Pancreas (tissue), 10 donors: Measurements from ENCODE around the gene CYB5R4. TPM values are rescaled to one million over a fixed set of nuclear protein-coding genes. Genes with fewer than 3 reads are reported as not detected.
"Not testable (repeated sequence)": the region's sequence is repeated elsewhere in the genome, so short reads cannot be mapped to it uniquely, and the experiment has no call there.

Experiments used
- ATAC-seq, 4 donors: fragments of 200-7000 bp; cut with Tn5 transposase; one replicate each; pipeline versions ENCODE4 v1.8.0 to v1.9.1; 2020; ENCODE audit warnings: mild to moderate bottlenecking in 4 of 4, moderate library complexity in 4 of 4
- DNase-seq, 6 donors: peaks; one replicate each; pipeline ENCODE4 v3.0.0-alpha.2; 2020
- FAIRE-seq: peaks from 2 replicates; lab custom pipeline; 2012; peaks lifted over from hg19 to GRCh38; lab: Jason Lieb, UNC
- H3K27ac ChIP-seq, 4 donors: fragments of 200-600 bp; sonication (generic); 1 replicate in 3 of 4; 2 replicates in 1 of 4; pipeline versions ENCODE4 v1.5.0 to v1.8.0; 2020
- H3K27me3 ChIP-seq, 4 donors: fragments of 200-600 bp; one replicate each; pipeline ENCODE4 v1.8.0; 2021
- H3K36me3 ChIP-seq, 3 donors: fragments of 200-600 bp; sonication (generic) in 1 of 3; one replicate each; pipeline versions ENCODE4 v1.5.0 to v1.8.0; 2020 to 2021
- H3K4me1 ChIP-seq, 3 donors: fragments of 200-600 bp; one replicate each; pipeline ENCODE4 v1.8.0; 2021
- H3K4me3 ChIP-seq, 4 donors: fragments of 200-600 bp; sonication (generic) in 2 of 4; one replicate each; pipeline versions ENCODE4 v1.5.0 to v1.8.0; 2020 to 2021
- H3K9me3 ChIP-seq, 4 donors: fragments of 200-600 bp; one replicate each; pipeline ENCODE4 v1.8.0; 2021
- CTCF ChIP-seq, 4 donors: fragments of 200-600 bp; sonication (generic) in 3 of 4; IDR thresholded peaks; one replicate each; pipeline versions ENCODE4 v1.5.0 to v1.8.0; 2021; ENCODE audit warnings: antibody characterized with exemption in 4 of 4
- WGBS, 2 donors: extraction: QIAGEN DNeasy Blood & Tissue Kit; methylation state at CpG; one replicate each; pipeline ENCODE4 v1.1.7; 2013; 5-methylcytosine and 5-hydroxymethylcytosine counted together
- intact Hi-C, 3 donors: fragments of 100-400 bp; cut with DNase I; formaldehyde crosslinking; loops; one replicate each; pipeline versions ENCODE4 v1.11.1 to v1.14.2; 2022
- polyA plus RNA-seq, 2 donors: library from polyadenylated mRNA; stranded (reverse); fragments of 200-250 nt; gene quantifications; one replicate each; pipeline ENCODE4 v1.2.3, GENCODE V29; 2013
- total RNA-seq, 6 donors: library from RNA; stranded (reverse); fragmentation: NEBNext Ultra II Directional in 4 of 6; extraction: Animal tissue kit (Norgen Biotek cat#: 25700) in 4 of 6; gene quantifications; one replicate each; pipeline versions ENCODE4 v1.2.1 to v1.2.4, GENCODE V29; 2021 to 2023
- donor health status: healthy with polysubstance abuse.
- donor health status: DM: no; HTN: no; CAD: no; lungs with moderate emphysema.
- donor health status: DM: no; HTN: no; CAD: no.
- donor health status: control.
- donor health status: control.
- donor health status: Bipolar disorder and iron deficiency.
- donor health status: DM: yes; HTN: yes; CAD: no.
- donor health status: DM: no; HTN: no; CAD: no.
- donor health status: DM: no; HTN: no; CAD: no.
- donor health status: DM: yes; HTN: yes; CAD: no.

The CYB5R4 gene
- total and polyA plus RNA-seq, 8 donors = 1.1 to 10.1 (median 5.4) TPM

DNA sequence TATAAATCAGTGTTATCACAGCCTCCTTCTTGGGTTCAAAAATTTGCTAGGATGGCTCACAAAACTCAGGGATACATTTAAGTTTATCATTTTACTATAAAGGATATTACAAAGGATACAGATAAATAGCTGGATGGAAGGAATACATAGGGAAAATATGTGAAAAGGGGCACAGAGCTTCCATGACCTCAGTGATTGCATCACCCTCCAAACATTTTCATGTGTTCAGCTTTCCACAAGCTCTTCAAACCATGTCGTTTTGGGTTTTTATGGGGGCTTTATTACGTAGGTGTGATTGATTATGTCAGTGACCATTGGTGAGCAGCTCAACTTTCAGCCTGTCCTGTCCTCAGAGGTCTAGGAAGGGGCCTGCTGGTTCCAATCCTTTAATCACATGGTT, 68.0 kb downstream of the CYB5R4 start:
- no peaks in the 10 kb centered on the region for H3K36me3 ChIP-seq
- FAIRE-seq (no peak), ATAC-seq (no peak), DNase-seq (no peak)
- no peak for TF ChIP-seq CTCF (IDR thresholded peaks at IDR 0.05)
- no peaks in the 10 kb centered on the region for H3K9me3 ChIP-seq
- H3K27me3 ChIP-seq = no peaks in the 10 kb centered on the region
- H3K27ac ChIP-seq = no peak overlapping the region
- no peak overlapping the region for H3K4me3 ChIP-seq
- WGBS, 2 donors = 65 to 85% methylated on average over 2 of the region's 2 CpGs
- intact Hi-C loops = no loop called here
- no peaks in the 10 kb centered on the region for H3K4me1 ChIP-seq

GRCh38 chr6:83928286-83928685, 68.8 kb downstream of the CYB5R4 start:
- ATAC-seq (no peak), FAIRE-seq (no peak), DNase-seq (no peak)
- intact Hi-C loops = no loop called here
- no peaks in the 10 kb centered on the region for H3K4me1 ChIP-seq
- WGBS, 2 donors = 75 to 97% methylated on average over 1 of the region's 1 CpG
- no peak overlapping the region for H3K4me3 ChIP-seq
- H3K27me3 ChIP-seq = no peaks in the 10 kb centered on the region
- no peak overlapping the region for H3K27ac ChIP-seq
- TF ChIP-seq CTCF (IDR thresholded peaks at IDR 0.05) = no peak
- no peaks in the 10 kb centered on the region for H3K36me3 ChIP-seq
- no peaks in the 10 kb centered on the region for H3K9me3 ChIP-seq

- H3K4me1 ChIP-seq, H3K4me3 ChIP-seq, DNase-seq, ATAC-seq, H3K27ac ChIP-seq, FAIRE-seq, H3K36me3 ChIP-seq, H3K27me3 ChIP-seq, H3K9me3 ChIP-seq, intact Hi-C loops: not testable (repeated sequence)
- 92 to 96% methylated on average over 4 of the region's 4 CpGs for WGBS, 2 donors
Measured at GRCh38 chr6:83946201-83946833, 86.8 kb downstream of the CYB5R4 start.

DNA sequence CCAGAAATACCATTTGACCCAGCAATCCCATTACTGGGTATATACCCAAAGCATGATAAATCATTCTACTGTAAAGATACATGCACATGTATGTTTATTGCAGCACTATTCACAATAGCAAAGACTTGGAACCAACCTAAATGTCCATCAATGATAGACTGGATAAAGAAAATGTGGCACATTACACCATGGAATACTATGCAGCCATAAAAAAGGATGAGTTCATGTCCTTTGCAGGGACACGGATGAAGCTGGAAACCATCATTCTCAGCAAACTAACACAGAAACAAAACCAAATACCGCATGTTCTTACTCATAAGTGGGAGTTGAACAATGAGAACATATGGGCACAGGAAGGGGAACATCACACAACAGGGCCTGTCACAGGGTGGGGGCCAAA, 88.5 kb downstream of the CYB5R4 start:
- FAIRE-seq, H3K36me3 ChIP-seq, H3K4me3 ChIP-seq, DNase-seq, H3K27me3 ChIP-seq, intact Hi-C loops, H3K4me1 ChIP-seq, H3K27ac ChIP-seq, ATAC-seq, H3K9me3 ChIP-seq: not testable (repeated sequence)
- WGBS, 2 donors = 91 to 97% methylated on average over 2 of the region's 2 CpGs

- DNase-seq = no peak
- 74 to 76% methylated on average over 2 of the region's 2 CpGs for WGBS, 2 donors
- Histone ChIP-seq H3K27me3 (no peaks in the 10 kb centered on the region), H3K36me3 (no peaks in the 10 kb centered on the region), H3K27ac (no peak overlapping the region), H3K4me1 (no peaks in the 10 kb centered on the region), H3K4me3 (no peak overlapping the region), H3K9me3 (no peaks in the 10 kb centered on the region)
- intact Hi-C loops = no loop called here
- ATAC-seq = no peak
- no peak for FAIRE-seq
- TF ChIP-seq CTCF (IDR thresholded peaks at IDR 0.05) = no peak
Measured at GRCh38 chr6:83948851-83949250, 89.4 kb downstream of the CYB5R4 start.

DNA sequence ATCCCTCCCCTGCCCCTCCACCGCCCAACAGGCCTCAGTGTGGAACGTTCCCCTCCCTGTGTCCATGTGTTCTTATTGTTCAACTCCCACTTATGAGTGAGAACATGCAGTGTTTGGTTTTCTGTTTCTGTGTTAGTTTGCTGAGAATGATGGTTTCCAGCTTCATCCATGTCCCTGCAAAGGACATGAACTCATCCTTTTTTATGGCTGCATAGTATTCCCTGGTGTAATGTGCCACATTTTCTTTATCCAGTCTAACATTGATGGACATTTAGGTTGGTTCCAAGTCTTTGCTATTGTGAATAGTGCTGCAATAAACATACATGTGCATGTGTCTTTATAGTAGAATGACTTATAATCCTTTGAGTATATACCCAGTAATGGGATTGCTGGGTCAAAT, 91.9 kb downstream of the CYB5R4 start:
- ATAC-seq, FAIRE-seq, H3K4me1 ChIP-seq, intact Hi-C loops, H3K36me3 ChIP-seq, H3K4me3 ChIP-seq, DNase-seq, H3K9me3 ChIP-seq, H3K27me3 ChIP-seq, H3K27ac ChIP-seq: not testable (repeated sequence)
- WGBS, 2 donors = 94 to 98% methylated on average over 2 of the region's 2 CpGs
